GM10248 (cell line): ENCODE measurements around the gene PLVAP.

Source experiments
- CTCF ChIA-PET: fragments of 300-600 bp; sonication (Branson Sonifier 250); formaldehyde crosslinking; extraction: SDS; loops from one replicate; lab custom pipeline; 2021; ENCODE audit warnings: antibody characterized with exemption; lab: Yijun Ruan, JAX
- POLR2A ChIA-PET: fragments of 350-650 bp; sonication (Branson Sonifier 250); formaldehyde crosslinking; extraction: SDS; loops from one replicate; lab custom pipeline; 2020; ENCODE audit warnings: antibody characterized with exemption; lab: Yijun Ruan, JAX
- DNase-seq: peaks from one replicate; pipeline ENCODE4 v3.0.0; 2012; ENCODE audit errors: extremely low spot score
- TF ChIP-seq, protein P1 (sequence below): IDR thresholded peaks from 2 replicates; pipeline ENCODE4 v1.5.1; 2012; ENCODE audit warnings: mild to moderate bottlenecking, low read depth; ENCODE audit errors: extremely low read depth, missing control alignments, control extremely low read depth

The PLVAP gene

DNA sequence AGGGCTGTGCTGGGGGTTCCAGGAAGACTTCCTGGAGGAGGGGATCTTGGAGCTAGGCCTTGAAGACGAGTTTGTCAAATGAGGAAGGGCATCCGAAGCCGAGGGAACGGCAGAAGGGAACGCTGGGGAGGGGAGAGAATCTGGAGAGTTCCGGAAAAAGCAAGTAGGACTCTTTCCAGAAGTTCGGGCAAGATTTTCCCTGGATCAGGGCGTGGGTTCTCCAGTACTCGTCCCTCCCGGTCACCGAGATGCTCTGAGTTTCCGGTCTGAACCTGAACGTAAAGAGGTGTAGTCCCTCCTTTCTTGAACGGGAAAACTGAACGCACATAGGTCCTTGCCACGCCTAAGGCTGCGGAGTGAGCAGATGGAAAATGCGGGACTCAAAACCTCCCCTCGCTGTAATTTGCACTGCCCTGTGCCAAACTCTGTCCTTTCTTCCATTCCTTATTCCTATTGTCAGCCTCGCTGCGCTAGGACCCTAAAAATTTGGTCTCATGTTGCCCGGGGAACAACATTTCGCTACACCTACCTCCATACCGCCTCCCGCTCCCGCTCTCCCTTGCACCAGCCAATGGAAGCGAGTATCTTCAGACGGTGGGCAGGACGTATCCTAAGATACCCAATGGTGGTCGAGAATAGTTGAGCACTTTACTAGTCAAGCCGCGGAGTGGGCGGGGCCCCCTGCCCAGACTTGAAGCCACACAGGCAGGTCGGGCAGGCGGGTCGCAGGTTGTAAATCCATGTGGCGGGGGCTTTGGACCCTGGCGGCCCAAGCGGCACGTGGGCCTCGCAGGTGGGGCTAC lies 40.1 kb downstream of the PLVAP start, which contains the start of gene GTPBP3:
TSS of gene GTPBP3 (plus strand) at position 682 of the 803 bp plus-strand sequence. CDS start at position 741, 59 bp downstream.
- CTCF ChIA-PET, result interaction anchor here (0.6 to 1.0 kb wide), 2 partner anchors 49 to 159 kb away, joined by 3 read pairs; no protein-coding TSS in a partner anchor
- peak; percentile 97 for DNase-seq

DNA sequence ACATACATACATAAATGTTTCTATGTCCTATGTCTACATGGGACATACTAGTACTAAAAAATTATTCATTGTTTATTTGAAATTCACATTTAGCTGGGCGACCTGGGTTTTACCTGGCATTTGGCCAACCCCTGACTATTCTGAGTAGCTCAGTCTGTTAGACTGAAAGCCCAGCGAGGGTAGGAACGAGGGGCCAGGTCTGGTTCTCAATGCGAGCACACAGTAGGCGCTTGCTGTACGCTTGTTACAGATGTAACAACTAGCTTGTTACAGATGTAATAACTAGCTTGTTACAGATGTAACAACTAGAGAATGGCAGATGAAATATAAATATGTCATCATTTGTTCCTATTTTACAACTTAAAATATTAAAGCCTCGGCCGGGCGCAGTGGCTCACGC lies 41.6 kb downstream of the PLVAP start:
- ChIA-PET CTCF (interaction anchor here (1.0 to 2.2 kb wide), 7 partner anchors 8 to 53 kb away, joined by 3 to 8 read pairs (median 4); partner anchors contain the start of gene MRPL34), POLR2A (no interaction called here)
- TF ChIP-seq, protein P1, sequence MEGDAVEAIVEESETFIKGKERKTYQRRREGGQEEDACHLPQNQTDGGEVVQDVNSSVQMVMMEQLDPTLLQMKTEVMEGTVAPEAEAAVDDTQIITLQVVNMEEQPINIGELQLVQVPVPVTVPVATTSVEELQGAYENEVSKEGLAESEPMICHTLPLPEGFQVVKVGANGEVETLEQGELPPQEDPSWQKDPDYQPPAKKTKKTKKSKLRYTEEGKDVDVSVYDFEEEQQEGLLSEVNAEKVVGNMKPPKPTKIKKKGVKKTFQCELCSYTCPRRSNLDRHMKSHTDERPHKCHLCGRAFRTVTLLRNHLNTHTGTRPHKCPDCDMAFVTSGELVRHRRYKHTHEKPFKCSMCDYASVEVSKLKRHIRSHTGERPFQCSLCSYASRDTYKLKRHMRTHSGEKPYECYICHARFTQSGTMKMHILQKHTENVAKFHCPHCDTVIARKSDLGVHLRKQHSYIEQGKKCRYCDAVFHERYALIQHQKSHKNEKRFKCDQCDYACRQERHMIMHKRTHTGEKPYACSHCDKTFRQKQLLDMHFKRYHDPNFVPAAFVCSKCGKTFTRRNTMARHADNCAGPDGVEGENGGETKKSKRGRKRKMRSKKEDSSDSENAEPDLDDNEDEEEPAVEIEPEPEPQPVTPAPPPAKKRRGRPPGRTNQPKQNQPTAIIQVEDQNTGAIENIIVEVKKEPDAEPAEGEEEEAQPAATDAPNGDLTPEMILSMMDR, result no peak
- DNase-seq, result no peak

More for the DNA sequence above, 40.1 kb downstream of the PLVAP start, which contains the start of gene GTPBP3:
- TF ChIP-seq, protein P1, result no peak
- POLR2A ChIA-PET, result no interaction called here

DNA sequence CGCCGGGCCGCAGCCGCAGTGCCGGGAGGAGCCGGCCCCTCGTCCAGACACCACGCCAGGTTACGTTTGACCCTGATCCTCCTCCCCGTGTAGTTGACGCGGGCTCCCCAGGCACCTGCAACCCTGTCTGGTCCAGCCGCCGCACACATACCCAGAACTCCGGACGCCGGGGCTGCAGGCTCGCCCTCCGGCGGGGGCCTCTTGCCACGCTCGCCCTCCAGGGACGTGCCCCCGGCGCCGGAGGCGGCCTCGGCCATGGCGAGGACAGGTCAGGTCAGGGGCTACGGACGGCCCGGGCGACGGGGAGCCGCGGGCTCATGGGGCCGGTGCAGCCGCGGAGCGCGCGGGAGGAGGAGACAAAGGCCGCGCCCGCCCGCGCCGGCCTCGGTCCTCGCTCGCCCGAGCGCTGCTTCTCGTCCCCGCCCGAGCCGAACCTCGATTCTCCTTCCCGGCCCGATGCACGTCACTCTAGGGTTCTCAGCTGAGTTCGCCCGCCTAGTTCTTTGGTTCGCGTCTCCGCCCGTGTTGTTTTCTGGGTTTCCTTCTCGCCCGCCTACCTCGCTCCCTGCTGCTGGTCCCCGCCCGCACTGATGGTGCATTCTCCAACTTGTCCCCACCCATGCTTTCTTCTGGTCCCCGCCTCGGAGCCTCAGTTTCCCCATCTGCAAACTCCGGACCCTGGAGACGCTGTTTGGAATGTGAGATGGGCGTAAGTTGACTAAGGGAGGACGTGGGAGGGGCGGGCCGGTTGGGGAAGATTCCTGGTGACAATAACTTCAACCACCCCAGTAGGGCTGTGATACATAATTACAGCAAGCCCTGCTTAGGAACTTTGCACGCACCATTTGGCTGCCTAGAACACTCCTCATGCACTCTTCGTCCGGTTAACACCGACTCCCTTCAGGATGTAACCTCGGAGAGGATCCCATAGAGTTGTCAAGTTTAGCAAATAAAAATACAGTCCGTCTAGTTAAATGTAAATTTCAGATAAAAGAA lies 42.4 kb downstream of the PLVAP start, which contains the start of gene ANO8:
TSS of gene ANO8 (minus strand) at position 442 of the 996 bp plus-strand sequence. CDS start at position 257, 185 bp downstream.
- ChIA-PET CTCF (interaction anchor here (1.0 to 2.2 kb wide), 9 partner anchors 9 to 57 kb away, joined by 3 to 8 read pairs (median 4); partner anchors contain the start of gene MRPL34), POLR2A (interaction anchor here (1.1 kb wide), 1 partner anchor 14 kb away, joined by 3 read pairs; no protein-coding TSS in a partner anchor)
- TF ChIP-seq, protein P1, result no peak
- peak; percentile 89 for DNase-seq

DNA sequence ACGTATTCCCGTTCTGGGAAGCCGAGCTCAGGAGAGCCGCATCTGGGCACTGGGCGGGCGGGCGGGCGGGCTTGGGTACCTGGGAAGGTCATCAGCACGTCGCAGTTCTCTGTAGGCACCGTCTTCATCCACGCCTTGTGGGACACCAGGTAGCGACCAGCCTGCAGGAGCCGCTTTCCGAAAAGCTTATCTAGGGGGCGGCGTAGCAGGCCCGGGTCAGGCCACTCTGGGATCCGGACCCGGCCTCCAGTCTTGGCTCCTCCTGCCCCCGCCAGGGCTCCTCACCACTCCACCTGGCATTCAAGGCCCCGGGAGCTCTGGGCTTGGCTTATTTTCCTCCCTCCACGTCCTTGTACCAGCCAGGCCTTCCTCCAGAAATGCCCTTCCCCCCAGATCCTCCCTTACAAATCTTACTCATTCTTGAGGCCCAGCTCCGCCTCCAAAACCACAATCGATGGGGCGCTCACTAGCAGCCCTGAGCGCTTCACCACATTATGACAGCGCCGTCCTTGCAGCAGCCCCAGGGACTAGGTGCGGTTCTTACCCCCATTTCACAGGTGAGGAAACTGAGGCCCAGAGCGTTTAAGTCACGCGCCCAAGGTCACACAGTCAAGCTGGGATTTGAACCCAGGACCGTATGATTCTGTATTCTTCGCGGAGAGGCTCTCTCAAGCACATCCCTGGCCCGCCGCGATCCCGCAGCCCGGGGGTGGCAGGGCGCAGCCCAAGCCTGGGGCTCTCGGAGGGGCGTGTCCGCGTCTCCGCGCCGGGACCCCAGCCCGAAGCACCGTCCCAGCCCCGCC lies 43.3 kb downstream of the PLVAP start:
- ChIA-PET POLR2A (interaction anchor here (1.1 kb wide), 1 partner anchor 13 kb away, joined by 3 read pairs; no protein-coding TSS in a partner anchor), CTCF (interaction anchor here (1.4 to 2.2 kb wide), 7 partner anchors 9 to 60 kb away, joined by 4 to 9 read pairs (median 6); partner anchors contain the start of gene CCDC194)
- DNase-seq, result peak; percentile 68
- TF ChIP-seq, protein P1, result no peak

DNA sequence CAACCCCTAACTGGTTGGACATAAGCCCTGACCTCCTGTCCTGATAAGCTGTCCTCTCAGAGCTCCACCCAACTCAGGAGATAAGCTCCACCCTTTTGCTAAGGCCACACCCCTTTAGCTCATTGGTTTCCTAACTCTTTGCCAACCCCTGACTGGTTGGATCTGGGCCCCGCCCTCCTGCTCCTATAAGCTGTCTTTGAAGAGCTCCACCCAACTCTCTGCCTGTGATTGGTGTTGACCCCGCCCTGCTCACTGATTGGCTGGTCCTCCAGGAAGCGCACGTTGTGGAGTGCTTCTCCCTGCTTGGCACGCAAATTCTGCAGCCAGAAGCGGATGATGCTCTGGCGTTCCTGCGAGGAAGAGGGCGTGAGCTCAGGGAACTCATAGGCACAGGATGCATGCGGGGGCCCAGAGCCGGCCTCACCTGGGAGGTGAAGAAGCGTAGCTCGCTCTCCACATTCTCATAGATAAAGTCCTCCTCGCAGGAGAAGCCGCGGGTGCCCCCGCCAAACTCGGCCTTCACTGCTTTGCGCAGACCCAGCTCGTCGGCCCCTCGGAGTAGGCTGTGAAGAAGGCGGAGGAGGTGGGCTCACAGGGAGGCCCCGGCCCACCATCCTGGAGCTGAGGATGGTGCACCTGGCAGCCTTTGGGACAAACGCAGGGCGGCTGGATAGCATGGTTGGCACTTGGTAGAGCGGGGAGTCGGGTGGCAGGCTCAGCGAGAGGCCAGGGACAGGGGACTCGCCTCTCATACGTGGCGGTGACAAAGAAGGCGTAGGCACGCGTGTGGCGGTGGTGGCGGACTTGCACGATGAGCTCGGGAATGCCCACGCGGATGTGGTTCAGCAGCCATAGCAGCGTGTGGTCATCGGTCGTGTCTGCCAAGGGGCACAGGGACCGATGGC lies 44.2 kb downstream of the PLVAP start:
- POLR2A ChIA-PET, result interaction anchor here (1.7 kb wide), 1 partner anchor 11 kb away, joined by 4 read pairs; no protein-coding TSS in a partner anchor
- no peak for DNase-seq
- TF ChIP-seq, protein P1, result no peak
- CTCF ChIA-PET, result interaction anchor here (0.8 to 2.1 kb wide), 12 partner anchors 10 to 72 kb away, joined by 3 to 9 read pairs (median 4); partner anchors contain the start of genes CCDC194 and MRPL34
